HepG2 (cell line): ENCODE data around the gene KCNH8. TPM values are rescaled to one million over a fixed set of nuclear protein-coding genes. Genes with fewer than 3 reads are reported as not detected.

Experiments
- ATAC-seq: fragments of 200-7000 bp; cut with Tn5 transposase; 3 replicates; pipeline ENCODE4 v1.9.1; 2020; ENCODE audit warnings: mild to moderate bottlenecking, moderate library complexity
- BruUV-seq: library from RNA; stranded (reverse); fragments of 400-500 nt; replicated peaks from 2 replicates; lab custom pipeline; 2021; lab: Mats Ljungman, UMichigan
- CTCF ChIA-PET: fragments of 300-600 bp; formaldehyde crosslinking; extraction: SDS; loops from one replicate; lab custom pipeline; 2021; ENCODE audit warnings: low total read pairs, inconsistent platforms, low intra/inter-chr PET ratio; lab: Yijun Ruan, JAX
- POLR2A ChIA-PET: fragments of 350-600 bp; sonication (Branson Sonifier 250); formaldehyde crosslinking; loops from one replicate; lab custom pipeline; 2020; ENCODE audit warnings: antibody characterized with exemption, inconsistent platforms; lab: Yijun Ruan, JAX
- DNase-seq: peaks from one replicate; pipeline ENCODE4 v3.0.0-alpha.2; 2015; ENCODE audit warnings: low spot score
- FAIRE-seq: peaks from 3 replicates; lab custom pipeline; 2011; peaks lifted over from hg19 to GRCh38; lab: Jason Lieb, UNC
- H2AFZ ChIP-seq: one replicate; pipeline ENCODE4 v1.6.1; 2011; ENCODE audit warnings: low read length, inconsistent platforms
- H3K27ac ChIP-seq: fragments of 300-600 bp; 3 replicates; pipeline ENCODE4 v1.8.0; 2011; ENCODE audit warnings: mixed run types, mild to moderate bottlenecking, mixed read lengths, low read length, inconsistent platforms; ENCODE audit not compliant: insufficient read depth; ENCODE audit errors: extremely low read length
- H3K27me3 ChIP-seq, 2 experiments: fragments of 200-600 bp in 1 of 2; 2 replicates in 1 of 2; 3 replicates in 1 of 2; pipeline versions ENCODE4 v1.6.0 to v1.8.0; 2011; ENCODE audit warnings: low read length in 2 of 2, mild to moderate bottlenecking in 2 of 2, moderate library complexity in 2 of 2, inconsistent platforms in 1 of 2; ENCODE audit not compliant: insufficient read depth in 2 of 2, control insufficient read depth in 1 of 2
- H3K36me3 ChIP-seq, 2 experiments: fragments of 200-600 bp in 1 of 2; replicated peaks in 1 of 2; 2 replicates in 1 of 2; 3 replicates in 1 of 2; pipeline versions ENCODE4 v1.5.1 to v1.8.0; 2011; ENCODE audit warnings: low read length in 2 of 2, inconsistent platforms in 1 of 2; ENCODE audit not compliant: insufficient read depth in 2 of 2, control insufficient read depth in 1 of 2
- H3K4me1 ChIP-seq: 2 replicates; pipeline ENCODE4 v1.5.1; 2012; ENCODE audit warnings: low read length, inconsistent platforms; ENCODE audit not compliant: insufficient read depth
- H3K4me2 ChIP-seq: 2 replicates; pipeline ENCODE4 v1.6.0; 2011; ENCODE audit warnings: low read depth, low read length, inconsistent platforms
- H3K4me3 ChIP-seq, 3 experiments: fragments of 200-600 bp in 1 of 3; sonication (generic), shearing (Covaris generic) in 1 of 3; replicated peaks in 1 of 3; 2 replicates each; pipeline ENCODE4 v1.5.1; 2011 to 2016; ENCODE audit warnings: low read length in 3 of 3, inconsistent platforms in 2 of 3, low read depth in 2 of 3, mild to moderate bottlenecking in 2 of 3, control low read depth in 1 of 3, mixed read lengths in 1 of 3; ENCODE audit not compliant: insufficient read depth in 1 of 3
- H3K79me2 ChIP-seq: one replicate; pipeline ENCODE4 v1.6.1; 2011; ENCODE audit warnings: low read length, inconsistent platforms; ENCODE audit not compliant: insufficient read depth
- H3K9ac ChIP-seq: 2 replicates; pipeline ENCODE4 v1.6.0; 2011; ENCODE audit warnings: mild to moderate bottlenecking, low read depth, low read length, inconsistent platforms; ENCODE audit not compliant: insufficient read depth
- H3K9me3 ChIP-seq: 2 replicates; pipeline ENCODE4 v1.5.1; 2012; ENCODE audit warnings: mild to moderate bottlenecking, low read length
- H4K20me1 ChIP-seq: 2 replicates; pipeline ENCODE4 v1.6.0; 2011; ENCODE audit warnings: inconsistent platforms, mild to moderate bottlenecking, low read length, moderate library complexity; ENCODE audit not compliant: insufficient read depth
- CC2D1A ChIP-seq: sonication (generic); formaldehyde crosslinking; IDR thresholded peaks from 2 replicates; pipeline ENCODE4 v1.8.1; 2023; ENCODE audit warnings: mild to moderate bottlenecking, missing genetic modification reagents
- IKZF1 ChIP-seq: fragments of 450-650 bp; IDR thresholded peaks from 2 replicates; pipeline ENCODE4 v1.7.1; 2016
- MIER3 ChIP-seq: IDR thresholded peaks from 2 replicates; pipeline ENCODE4 v1.6.1; 2016; ENCODE audit warnings: missing compliant biosample characterization, borderline replicate concordance
- PHF5A ChIP-seq: IDR thresholded peaks from one replicate; pipeline ENCODE4 v1.6.1; 2018; ENCODE audit warnings: low read depth, missing genetic modification reagents; ENCODE audit not compliant: unreplicated experiment
- POLR2AphosphoS2 ChIP-seq: IDR thresholded peaks from 2 replicates; pipeline ENCODE4 v1.6.1; 2011; ENCODE audit warnings: low read depth, low read length, improper control_type of control experiment
- SP140L ChIP-seq: sonication (generic); formaldehyde crosslinking; IDR thresholded peaks from 2 replicates; pipeline ENCODE4 v1.4.0; 2020; ENCODE audit warnings: missing genetic modification reagents, borderline replicate concordance
- SSRP1 ChIP-seq: IDR thresholded peaks from 2 replicates; pipeline ENCODE4 v1.6.1; 2016; ENCODE audit warnings: control low read depth
- ZBTB38 ChIP-seq: sonication (generic); formaldehyde crosslinking; IDR thresholded peaks from 2 replicates; pipeline ENCODE4 v1.5.1; 2020; ENCODE audit warnings: mild to moderate bottlenecking, missing genetic modification reagents
- ZMAT3 ChIP-seq: sonication (generic); formaldehyde crosslinking; conservative IDR thresholded peaks from 2 replicates; pipeline ENCODE4 v1.7.0; 2021; ENCODE audit warnings: missing genetic modification reagents
- ZNF451 ChIP-seq: sonication (generic); formaldehyde crosslinking; IDR thresholded peaks from 2 replicates; pipeline ENCODE4 v1.5.0; 2020; ENCODE audit warnings: mild to moderate bottlenecking, missing genetic modification reagents
- ZNF83 ChIP-seq: sonication (generic); formaldehyde crosslinking; IDR thresholded peaks from 2 replicates; pipeline ENCODE4 v1.4.0; 2020; ENCODE audit warnings: missing genetic modification reagents, mild to moderate bottlenecking, borderline replicate concordance
- WGBS: methylation state at CpG from one replicate; pipeline ENCODE4 v1.1.6; 2017; ENCODE audit warnings: low lambda C conversion rate; 5-methylcytosine and 5-hydroxymethylcytosine counted together
- in situ Hi-C: cut with HindIII; loops from 2 replicates; pipeline ENCODE4 v1.10.0; 2017; ENCODE audit warnings: low pct_unique_long_range_greater_than_20kb; ENCODE audit not compliant: extremely low pct_ligation_motif_present
- intact Hi-C: fragments of 100-400 bp; cut with micrococcal nuclease; formaldehyde crosslinking; loops from one replicate; pipeline ENCODE4 v1.10.0; 2022; ENCODE audit not compliant: unreplicated experiment
- polyA plus RNA-seq, 8 experiments: library from polyadenylated mRNA; depleted of rRNA in 3 of 8; stranded (reverse) in 7 of 8; unstranded in 1 of 8; fragments of >200 nt; fragmentation: Illumina TruSeq in 4 of 8; extraction: Trizol in 4 of 8; gene quantifications; 2 replicates each; pipeline versions ENCODE4 v1.2.1 to v1.2.3, GENCODE V29; 2011 to 2016; ENCODE audit warnings: low read depth in 4 of 8, missing spikeins in 1 of 8, mixed read lengths in 1 of 8; ENCODE audit not compliant: insufficient read depth in 1 of 8
- total RNA-seq, 5 experiments: library from RNA; depleted of rRNA; stranded (reverse); fragments of >200 nt; fragmentation: Illumina TruSeq; extraction: Trizol; gene quantifications; 2 replicates each; pipeline ENCODE4 v1.2.3, GENCODE V29; 2016; ENCODE audit warnings: low read depth in 1 of 5
- TF ChIP-seq, protein P1 (sequence below), 2 experiments: IDR thresholded peaks; 2 replicates each; pipeline ENCODE4 v1.6.1; 2011 to 2012; ENCODE audit warnings: low read length in 2 of 2, borderline replicate concordance in 1 of 2, low read depth in 1 of 2, mild to moderate bottlenecking in 1 of 2, moderate library complexity in 1 of 2
- TF ChIP-seq, protein P2 (sequence below): sonication (generic); formaldehyde crosslinking; IDR thresholded peaks from 2 replicates; pipeline ENCODE4 v1.4.0; 2020; ENCODE audit warnings: missing genetic modification reagents
- TF ChIP-seq, protein P3 (sequence below): sonication (generic); formaldehyde crosslinking; IDR thresholded peaks from 2 replicates; pipeline ENCODE4 v1.8.1; 2023; ENCODE audit warnings: mild to moderate bottlenecking, missing genetic modification reagents, borderline replicate concordance

The KCNH8 gene
- total and polyA plus RNA-seq, 2 of the 13 experiments (the other 11 are each of a cell fraction or from before 2014, with no cell fraction given) = 0.04 TPM; not detected in 1

DNA sequence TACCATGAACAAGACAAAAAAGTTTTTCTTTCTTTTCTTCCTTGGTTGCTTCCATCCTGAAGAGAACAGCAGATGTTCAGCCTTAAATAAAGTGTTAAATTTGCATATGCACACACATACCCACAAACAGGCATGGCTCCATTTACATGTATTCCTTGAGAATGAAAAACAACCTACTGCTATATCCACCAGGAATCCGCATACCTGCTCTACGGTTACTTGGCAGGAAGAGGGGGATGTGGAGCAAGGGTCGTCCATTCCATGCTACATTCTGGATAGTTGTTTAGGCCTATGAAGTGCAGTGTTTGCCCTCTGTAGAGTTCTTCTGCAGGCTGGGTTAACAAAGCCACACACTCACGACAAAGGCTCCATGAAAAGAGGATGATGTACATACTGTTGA lies 322.8 kb downstream of the KCNH8 start (continued):
- TF ChIP-seq, protein P1, sequence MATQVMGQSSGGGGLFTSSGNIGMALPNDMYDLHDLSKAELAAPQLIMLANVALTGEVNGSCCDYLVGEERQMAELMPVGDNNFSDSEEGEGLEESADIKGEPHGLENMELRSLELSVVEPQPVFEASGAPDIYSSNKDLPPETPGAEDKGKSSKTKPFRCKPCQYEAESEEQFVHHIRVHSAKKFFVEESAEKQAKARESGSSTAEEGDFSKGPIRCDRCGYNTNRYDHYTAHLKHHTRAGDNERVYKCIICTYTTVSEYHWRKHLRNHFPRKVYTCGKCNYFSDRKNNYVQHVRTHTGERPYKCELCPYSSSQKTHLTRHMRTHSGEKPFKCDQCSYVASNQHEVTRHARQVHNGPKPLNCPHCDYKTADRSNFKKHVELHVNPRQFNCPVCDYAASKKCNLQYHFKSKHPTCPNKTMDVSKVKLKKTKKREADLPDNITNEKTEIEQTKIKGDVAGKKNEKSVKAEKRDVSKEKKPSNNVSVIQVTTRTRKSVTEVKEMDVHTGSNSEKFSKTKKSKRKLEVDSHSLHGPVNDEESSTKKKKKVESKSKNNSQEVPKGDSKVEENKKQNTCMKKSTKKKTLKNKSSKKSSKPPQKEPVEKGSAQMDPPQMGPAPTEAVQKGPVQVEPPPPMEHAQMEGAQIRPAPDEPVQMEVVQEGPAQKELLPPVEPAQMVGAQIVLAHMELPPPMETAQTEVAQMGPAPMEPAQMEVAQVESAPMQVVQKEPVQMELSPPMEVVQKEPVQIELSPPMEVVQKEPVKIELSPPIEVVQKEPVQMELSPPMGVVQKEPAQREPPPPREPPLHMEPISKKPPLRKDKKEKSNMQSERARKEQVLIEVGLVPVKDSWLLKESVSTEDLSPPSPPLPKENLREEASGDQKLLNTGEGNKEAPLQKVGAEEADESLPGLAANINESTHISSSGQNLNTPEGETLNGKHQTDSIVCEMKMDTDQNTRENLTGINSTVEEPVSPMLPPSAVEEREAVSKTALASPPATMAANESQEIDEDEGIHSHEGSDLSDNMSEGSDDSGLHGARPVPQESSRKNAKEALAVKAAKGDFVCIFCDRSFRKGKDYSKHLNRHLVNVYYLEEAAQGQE (IDR thresholded peaks at IDR 0.05; ENCODE audit: borderline replicate concordance in 1 of 2, low read depth in 1 of 2, low read length in 2 of 2) = no peak
- TF ChIP-seq CC2D1A (CRISPR knock-in tag) = no peak
- no peak for TF ChIP-seq POLR2AphosphoS2
- TF ChIP-seq ZNF451 (CRISPR knock-in tag) = no peak
- TF ChIP-seq, protein P2, sequence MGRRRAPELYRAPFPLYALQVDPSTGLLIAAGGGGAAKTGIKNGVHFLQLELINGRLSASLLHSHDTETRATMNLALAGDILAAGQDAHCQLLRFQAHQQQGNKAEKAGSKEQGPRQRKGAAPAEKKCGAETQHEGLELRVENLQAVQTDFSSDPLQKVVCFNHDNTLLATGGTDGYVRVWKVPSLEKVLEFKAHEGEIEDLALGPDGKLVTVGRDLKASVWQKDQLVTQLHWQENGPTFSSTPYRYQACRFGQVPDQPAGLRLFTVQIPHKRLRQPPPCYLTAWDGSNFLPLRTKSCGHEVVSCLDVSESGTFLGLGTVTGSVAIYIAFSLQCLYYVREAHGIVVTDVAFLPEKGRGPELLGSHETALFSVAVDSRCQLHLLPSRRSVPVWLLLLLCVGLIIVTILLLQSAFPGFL (CRISPR knock-in tag) = no peak
- no peak for TF ChIP-seq SP140L (CRISPR knock-in tag)

DNA sequence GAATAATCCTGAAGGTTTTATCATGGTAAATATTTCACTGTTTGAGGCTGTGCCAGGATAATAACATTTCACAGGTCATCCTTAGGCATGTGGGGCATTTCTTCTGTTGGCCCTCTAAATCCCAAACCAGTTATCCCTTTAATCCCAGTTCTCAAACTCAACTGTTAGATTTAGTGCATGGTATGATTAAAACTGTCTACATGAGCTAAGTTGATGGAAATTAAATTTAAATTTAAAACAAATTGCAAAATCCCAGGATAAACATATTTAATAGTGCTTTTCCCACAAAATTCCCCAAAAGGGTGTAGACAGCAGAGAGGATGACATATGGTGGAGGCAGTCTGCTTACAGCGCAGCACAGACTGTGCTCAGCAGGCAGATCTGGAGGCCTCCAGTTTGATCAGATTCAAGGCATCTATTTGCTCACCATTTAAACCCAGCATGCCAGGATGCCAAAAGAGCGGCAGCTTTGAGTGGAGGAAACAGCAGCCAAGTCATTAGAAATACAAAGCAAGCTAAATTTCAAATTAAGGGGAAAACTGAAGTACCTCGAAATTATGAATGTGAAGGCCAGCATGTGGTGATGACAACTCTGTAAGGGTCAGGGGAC lies 325.8 kb downstream of the KCNH8 start:
- no peaks in the 10 kb centered on the region for H3K36me3 ChIP-seq
- no peak overlapping the region for H3K27ac ChIP-seq
- H3K4me3 ChIP-seq = no peak overlapping the region
- no peak overlapping the region for H2AFZ ChIP-seq
- 0% methylated on average over 3 of the region's 3 CpGs for WGBS
- BruUV-seq = no TSS peak
- H3K4me2 ChIP-seq = no peak overlapping the region
- ChIA-PET POLR2A (no interaction called here), CTCF (no interaction called here)
- no peaks in the 10 kb centered on the region for H3K79me2 ChIP-seq
- intact Hi-C loops = no loop called here
- no peaks in the 10 kb centered on the region for H3K4me1 ChIP-seq
- H4K20me1 ChIP-seq = no peaks in the 10 kb centered on the region
- FAIRE-seq (no peak), DNase-seq (no peak), ATAC-seq (no peak)
- in situ Hi-C loops = no loop called here
- H3K9ac ChIP-seq = no peak overlapping the region
- H3K27me3 ChIP-seq = no peaks in the 10 kb centered on the region
- no peak for TF ChIP-seq ZMAT3 (CRISPR knock-in tag)
- TF ChIP-seq ZBTB38 (CRISPR knock-in tag) = no peak
- no peak for TF ChIP-seq SSRP1 (CRISPR knock-in tag)
- no peak for TF ChIP-seq PHF5A
- TF ChIP-seq MIER3 = no peak
- TF ChIP-seq, protein P3, sequence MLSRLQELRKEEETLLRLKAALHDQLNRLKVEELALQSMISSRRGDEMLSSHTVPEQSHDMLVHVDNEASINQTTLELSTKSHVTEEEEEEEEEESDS (CRISPR knock-in tag) = no peak
- TF ChIP-seq IKZF1 = no peak
- no peak for TF ChIP-seq ZNF83 (CRISPR knock-in tag)
- H3K9me3 ChIP-seq = peaks cover 28% of the 10 kb centered on the region
